NCI-H82 treated with DMSO at 0.1 percent for 48 hours (cell line): ENCODE results near the gene OR4D10.

Source experiments
- DNase-seq: peaks from one replicate; lab custom pipeline; 2025; ENCODE audit not compliant: unreplicated experiment; lab: John Stamatoyannopoulos, UW

OR4D10 gene

DNA sequence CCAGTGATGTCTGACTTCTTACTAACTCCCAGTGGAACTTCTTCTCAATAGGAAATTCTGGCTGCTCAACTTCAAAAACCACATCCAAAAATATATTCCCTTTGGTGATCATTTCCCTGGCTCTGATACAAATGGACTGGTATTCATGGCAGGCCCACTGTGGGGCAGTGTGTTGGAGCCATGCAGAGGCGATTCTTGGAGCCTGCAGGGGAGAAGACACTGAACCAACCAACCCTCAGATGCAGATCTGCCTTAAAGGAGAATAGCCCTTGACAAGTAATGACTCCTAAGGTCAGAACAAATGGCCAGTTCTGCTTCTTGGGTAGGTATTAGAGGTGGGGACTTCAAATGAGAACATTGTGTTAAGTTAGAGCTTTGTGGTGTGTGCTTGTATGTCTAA lies 50.4 kb downstream of the OR4D10 start:
- no peak for DNase-seq

DNA sequence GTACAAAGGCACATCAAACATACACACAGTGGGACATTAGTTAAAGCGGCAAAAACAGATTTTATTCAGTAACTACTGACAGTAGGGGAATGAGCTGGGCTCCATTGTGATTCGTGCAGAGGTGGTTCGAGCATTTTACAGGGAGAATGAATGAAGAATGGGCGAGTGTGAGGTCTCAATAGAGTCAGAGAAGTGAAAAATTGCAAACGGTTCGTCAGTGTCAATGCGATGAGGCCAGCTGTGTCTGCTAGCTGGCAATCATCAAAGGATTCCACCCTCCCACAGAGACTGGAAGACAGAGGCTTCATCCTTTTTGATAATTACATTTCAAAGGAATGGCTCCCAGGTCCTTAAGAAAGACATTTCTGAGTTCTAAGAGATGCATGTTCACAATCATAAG lies 55.6 kb downstream of the OR4D10 start:
- DNase-seq, result no peak
